Stomach (tissue), 9 donors: ENCODE measurements around the gene BNIP3. TPM values are rescaled to one million over a fixed set of nuclear protein-coding genes. Genes with fewer than 3 reads are reported as not detected.

ENCODE experiments used
- DNase-seq, 2 donors: peaks; one replicate each; pipeline versions ENCODE4 v3.0.0 to v3.0.0-alpha.2; 2013 to 2019
- H3K27ac ChIP-seq, 5 donors: fragments of 200-600 bp in 4 of 5; sonication (generic) in 4 of 5; one replicate each; pipeline ENCODE4 v1.5.1; 2013 to 2019; ENCODE audit warnings: mild to moderate bottlenecking in 1 of 5, moderate library complexity in 1 of 5
- H3K27me3 ChIP-seq, 3 donors: fragments of 200-600 bp; sonication (generic); one replicate each; pipeline ENCODE4 v1.5.1; 2017 to 2019; ENCODE audit warnings: mixed run types in 1 of 3
- H3K36me3 ChIP-seq, 4 donors: fragments of 200-600 bp; sonication (generic); 1 replicate in 3 of 4; 2 replicates in 1 of 4; pipeline ENCODE4 v1.5.1; 2016 to 2019
- H3K4me1 ChIP-seq, 4 donors: fragments of 200-600 bp; sonication (generic); one replicate each; pipeline ENCODE4 v1.5.1; 2016 to 2019
- H3K4me3 ChIP-seq, 4 donors: fragments of 200-600 bp; sonication (generic) in 3 of 4; one replicate each; pipeline ENCODE4 v1.5.1; 2016 to 2019; ENCODE audit warnings: mild to moderate bottlenecking in 1 of 4
- H3K9me3 ChIP-seq, 4 donors: fragments of 200-600 bp; sonication (generic); one replicate each; pipeline ENCODE4 v1.5.1; 2016 to 2019
- EP300 ChIP-seq: sonication (generic); formaldehyde crosslinking; IDR thresholded peaks from one replicate; pipeline ENCODE4 v1.6.1; 2017; ENCODE audit warnings: antibody characterized with exemption
- POLR2A ChIP-seq, 4 donors: fragments of 450-650 bp; IDR thresholded peaks; one replicate each; pipeline ENCODE4 v1.6.1; 2016; ENCODE audit warnings: antibody characterized with exemption in 4 of 4, control low read depth in 2 of 4, mild to moderate bottlenecking in 1 of 4, moderate library complexity in 1 of 4
- POLR2AphosphoS5 ChIP-seq, 3 donors: sonication (generic); formaldehyde crosslinking; IDR thresholded peaks; one replicate each; pipeline ENCODE4 v1.6.1; 2016; ENCODE audit warnings: antibody characterized with exemption in 3 of 3
- WGBS, 5 donors: extraction: QIAGEN DNeasy Blood & Tissue Kit in 3 of 5; methylation state at CpG; one replicate each; pipeline versions ENCODE4 v1.1.5 to v1.1.7; 2013 to 2018; 5-methylcytosine and 5-hydroxymethylcytosine counted together
- intact Hi-C: fragments of 100-400 bp; cut with DNase I; formaldehyde crosslinking; loops from one replicate; pipeline ENCODE4 v1.15.1; 2023; ENCODE audit warnings: low total_unique reads
- polyA plus RNA-seq, 3 donors: library from polyadenylated mRNA; stranded (reverse); fragments of 200-250 nt; gene quantifications; one replicate each; pipeline ENCODE4 v1.2.3, GENCODE V29; 2013
- total RNA-seq, 5 donors: library from RNA; depleted of rRNA; stranded (reverse); fragments of >200 nt; gene quantifications; one replicate each; pipeline versions ENCODE4 v1.1.0 to v1.2.3, GENCODE V29; 2014 to 2016
- TF ChIP-seq, protein P1 (sequence below), 7 experiments: fragments of 450-650 bp in 4 of 7; fragments of 200-600 bp in 3 of 7; sonication (generic) in 3 of 7; IDR thresholded peaks; one replicate each; pipeline ENCODE4 v1.5.1; 2016 to 2019; ENCODE audit warnings: antibody characterized with exemption in 7 of 7, control low read depth in 2 of 7, mild to moderate bottlenecking in 1 of 7
- donor health status: healthy with polysubstance abuse.
- donor health status: Bipolar disorder and iron deficiency.
- donor health status: healthy.

Gene BNIP3
- total and polyA plus RNA-seq, 8 donors: 9.8 to 81.7 (median 22.0) TPM

DNA sequence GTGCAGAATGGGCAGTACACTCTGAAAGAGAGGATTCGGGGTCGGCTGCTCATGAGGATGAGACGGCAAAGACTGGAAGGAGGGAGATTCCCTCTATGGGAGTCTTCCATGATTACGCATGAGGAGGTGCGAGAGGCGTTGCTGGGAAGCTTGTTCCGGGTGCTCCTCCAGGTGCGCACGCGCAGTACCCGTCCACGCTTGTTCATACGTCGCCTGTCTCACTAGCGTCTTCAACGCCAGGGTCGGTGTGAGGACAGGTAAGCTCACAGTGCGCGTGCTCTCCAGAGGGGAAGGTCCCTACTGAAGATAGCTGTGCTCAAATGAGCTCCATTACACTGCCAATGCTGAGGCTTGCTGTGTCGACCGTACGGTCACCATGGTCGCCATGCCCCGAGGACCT, 39.3 kb upstream of the BNIP3 start:
- H3K9me3 ChIP-seq: no peaks in the 10 kb centered on the region
- 92 to 96% (median 95%) methylated on average over 24 of the region's 24 CpGs for WGBS, 5 donors
- H3K4me1 ChIP-seq: peaks cover 8 to 14% (median 12%) of the 10 kb centered on the region in 4 donors
- TF ChIP-seq, protein P1, sequence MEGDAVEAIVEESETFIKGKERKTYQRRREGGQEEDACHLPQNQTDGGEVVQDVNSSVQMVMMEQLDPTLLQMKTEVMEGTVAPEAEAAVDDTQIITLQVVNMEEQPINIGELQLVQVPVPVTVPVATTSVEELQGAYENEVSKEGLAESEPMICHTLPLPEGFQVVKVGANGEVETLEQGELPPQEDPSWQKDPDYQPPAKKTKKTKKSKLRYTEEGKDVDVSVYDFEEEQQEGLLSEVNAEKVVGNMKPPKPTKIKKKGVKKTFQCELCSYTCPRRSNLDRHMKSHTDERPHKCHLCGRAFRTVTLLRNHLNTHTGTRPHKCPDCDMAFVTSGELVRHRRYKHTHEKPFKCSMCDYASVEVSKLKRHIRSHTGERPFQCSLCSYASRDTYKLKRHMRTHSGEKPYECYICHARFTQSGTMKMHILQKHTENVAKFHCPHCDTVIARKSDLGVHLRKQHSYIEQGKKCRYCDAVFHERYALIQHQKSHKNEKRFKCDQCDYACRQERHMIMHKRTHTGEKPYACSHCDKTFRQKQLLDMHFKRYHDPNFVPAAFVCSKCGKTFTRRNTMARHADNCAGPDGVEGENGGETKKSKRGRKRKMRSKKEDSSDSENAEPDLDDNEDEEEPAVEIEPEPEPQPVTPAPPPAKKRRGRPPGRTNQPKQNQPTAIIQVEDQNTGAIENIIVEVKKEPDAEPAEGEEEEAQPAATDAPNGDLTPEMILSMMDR (IDR thresholded peaks at IDR 0.05): no peak
- TF ChIP-seq EP300: no peak
- no peak for TF ChIP-seq POLR2AphosphoS5 (IDR thresholded peaks at IDR 0.05)
- no peak for TF ChIP-seq POLR2A (IDR thresholded peaks at IDR 0.05)
- peaks cover 0 to 34% (median 22%) of the 10 kb centered on the region in 3 donors for H3K27me3 ChIP-seq
- no peaks in the 10 kb centered on the region for H3K36me3 ChIP-seq
- no peak overlapping the region for H3K4me3 ChIP-seq
- no peak for DNase-seq
- H3K27ac ChIP-seq: no peak overlapping the region
- intact Hi-C loops: loop anchor here (5.0 kb wide), 1 partner anchor 134 kb away; no protein-coding TSS in a partner anchor

DNA sequence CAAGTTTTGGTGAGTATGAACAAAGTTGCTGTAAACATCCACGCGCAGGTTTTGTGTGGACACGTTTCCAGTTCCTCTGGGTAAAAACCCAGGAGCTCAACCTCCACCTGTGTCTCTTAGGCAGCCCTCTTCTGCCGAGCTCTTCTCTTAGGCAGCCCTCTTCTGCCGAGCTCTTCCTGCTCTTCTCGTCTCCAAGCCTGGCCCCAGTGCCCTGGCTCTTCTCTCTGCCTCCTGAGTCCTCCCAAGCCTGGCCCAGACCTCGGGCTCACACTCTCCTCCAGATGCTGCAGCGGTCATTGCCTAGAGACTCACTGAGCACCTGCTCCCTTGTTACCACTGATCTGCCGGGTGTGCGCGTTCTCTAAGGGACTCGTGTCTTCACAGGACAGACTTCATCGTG, 38.7 kb upstream of the BNIP3 start:
- TF ChIP-seq EP300 (no peak), POLR2AphosphoS5 (IDR thresholded peaks at IDR 0.05) (no peak), POLR2A (IDR thresholded peaks at IDR 0.05) (no peak)
- TF ChIP-seq, protein P1 (IDR thresholded peaks at IDR 0.05): no peak
- WGBS, 5 donors: 84 to 88% (median 87%) methylated on average over 13 of the region's 13 CpGs
- Histone ChIP-seq H3K27ac (no peak overlapping the region), H3K4me1 (peaks cover 8 to 20% (median 13%) of the 10 kb centered on the region in 4 donors), H3K27me3 (peaks cover 0 to 28% (median 16%) of the 10 kb centered on the region in 3 donors), H3K9me3 (no peaks in the 10 kb centered on the region), H3K36me3 (no peaks in the 10 kb centered on the region), H3K4me3 (no peak overlapping the region)
- intact Hi-C loops: loop anchor here (5.0 kb wide), 1 partner anchor 133 kb away; no protein-coding TSS in a partner anchor
- DNase-seq: no peak

DNA sequence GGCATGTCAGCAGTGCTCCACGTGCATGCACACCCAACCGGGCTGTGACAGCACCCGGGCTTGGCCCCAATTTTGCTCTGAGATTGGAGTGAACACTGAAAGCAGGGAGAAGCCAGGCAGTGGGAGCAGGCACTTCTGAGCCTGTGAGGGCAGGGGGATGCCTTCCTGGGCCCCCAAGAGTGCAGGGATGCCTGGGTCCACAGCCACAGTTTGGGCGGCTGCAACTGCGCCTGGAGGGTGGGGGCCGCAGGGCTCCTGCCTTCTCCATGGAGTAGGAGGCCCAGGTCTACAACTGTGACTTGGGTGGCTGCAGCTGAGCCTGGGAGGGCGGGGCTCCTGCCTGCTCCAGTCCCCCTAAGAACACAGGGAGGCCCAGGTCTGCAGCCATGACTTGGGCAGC, 37.6 kb upstream of the BNIP3 start:
- H3K4me1 ChIP-seq: peaks cover 8 to 21% (median 13%) of the 10 kb centered on the region in 4 donors
- H3K9me3 ChIP-seq: no peaks in the 10 kb centered on the region
- H3K36me3 ChIP-seq: no peaks in the 10 kb centered on the region
- 82 to 96% (median 94%) methylated on average over 4 to 7 of the region's 7 CpGs for WGBS, 5 donors
- TF ChIP-seq EP300 (no peak), POLR2A (IDR thresholded peaks at IDR 0.05) (no peak), POLR2AphosphoS5 (IDR thresholded peaks at IDR 0.05) (no peak)
- TF ChIP-seq, protein P1 (IDR thresholded peaks at IDR 0.05): no peak
- no peak overlapping the region for H3K4me3 ChIP-seq
- H3K27ac ChIP-seq: no peak overlapping the region
- no peak for DNase-seq
- H3K27me3 ChIP-seq: peaks cover 0 to 18% (median 9%) of the 10 kb centered on the region in 3 donors
- intact Hi-C loops: no loop called here

DNA sequence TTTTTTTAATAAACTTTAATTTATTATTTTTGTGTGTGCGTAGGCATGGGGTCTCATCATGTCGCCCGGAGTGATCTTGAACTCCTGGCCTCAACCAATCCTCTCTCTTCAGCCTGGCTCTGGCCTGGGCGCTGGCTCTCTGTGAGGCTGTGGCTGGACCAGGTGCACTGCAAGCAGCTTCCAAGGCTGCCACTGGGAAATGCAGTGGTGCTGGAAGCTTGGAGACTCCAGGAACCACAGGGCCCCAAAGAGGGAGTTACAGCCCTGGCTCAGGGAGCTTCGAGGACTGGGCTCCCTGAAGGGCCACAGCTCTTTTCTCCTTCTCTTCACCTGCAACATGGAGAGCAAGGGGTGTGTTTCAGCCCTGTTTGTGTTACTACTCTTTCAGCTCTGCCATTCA, 36.7 kb upstream of the BNIP3 start:
- TF ChIP-seq, protein P1 (IDR thresholded peaks at IDR 0.05): no peak
- TF ChIP-seq POLR2A (IDR thresholded peaks at IDR 0.05) (no peak), POLR2AphosphoS5 (IDR thresholded peaks at IDR 0.05) (no peak), EP300 (no peak)
- no peak overlapping the region for H3K4me3 ChIP-seq
- intact Hi-C loops: no loop called here
- H3K27ac ChIP-seq: no peak overlapping the region
- 50 to 95% (median 81%) methylated on average over 5 of the region's 5 CpGs for WGBS, 5 donors
- no peak for DNase-seq
- H3K36me3 ChIP-seq: no peaks in the 10 kb centered on the region
- peaks cover 5 to 16% (median 8%) of the 10 kb centered on the region in 4 donors for H3K4me1 ChIP-seq
- no peaks in the 10 kb centered on the region for H3K9me3 ChIP-seq
- H3K27me3 ChIP-seq: peaks cover 0 to 10% (median 3%) of the 10 kb centered on the region in 3 donors
